ENCODE data around the gene ARHGAP31. TPM values are rescaled to one million over a fixed set of nuclear protein-coding genes. Genes with fewer than 3 reads are reported as not detected.

The ARHGAP31 gene
- total RNA-seq, 6 experiments from 2014 or later: 1.6 to 8.7 (median 4.9) TPM

GRCh38 chr3:119322021-119322834, 28.0 kb downstream of the ARHGAP31 start:
- no peak for DNase-seq
- WGBS (ENCODE audit: insufficient coverage, low coverage, low lambda C conversion rate, missing lambda C conversion rate): 34% methylated on average over 6 of the region's 26 CpGs
- no peaks in the 10 kb centered on the region for H3K9me3 ChIP-seq
- H3K4me1 ChIP-seq: no peaks in the 10 kb centered on the region
- intact Hi-C loops (cut with DNase I): no loop called here
- no peak for TF ChIP-seq POLR2A (IDR thresholded peaks at IDR 0.05)
- TF ChIP-seq, protein P1, sequence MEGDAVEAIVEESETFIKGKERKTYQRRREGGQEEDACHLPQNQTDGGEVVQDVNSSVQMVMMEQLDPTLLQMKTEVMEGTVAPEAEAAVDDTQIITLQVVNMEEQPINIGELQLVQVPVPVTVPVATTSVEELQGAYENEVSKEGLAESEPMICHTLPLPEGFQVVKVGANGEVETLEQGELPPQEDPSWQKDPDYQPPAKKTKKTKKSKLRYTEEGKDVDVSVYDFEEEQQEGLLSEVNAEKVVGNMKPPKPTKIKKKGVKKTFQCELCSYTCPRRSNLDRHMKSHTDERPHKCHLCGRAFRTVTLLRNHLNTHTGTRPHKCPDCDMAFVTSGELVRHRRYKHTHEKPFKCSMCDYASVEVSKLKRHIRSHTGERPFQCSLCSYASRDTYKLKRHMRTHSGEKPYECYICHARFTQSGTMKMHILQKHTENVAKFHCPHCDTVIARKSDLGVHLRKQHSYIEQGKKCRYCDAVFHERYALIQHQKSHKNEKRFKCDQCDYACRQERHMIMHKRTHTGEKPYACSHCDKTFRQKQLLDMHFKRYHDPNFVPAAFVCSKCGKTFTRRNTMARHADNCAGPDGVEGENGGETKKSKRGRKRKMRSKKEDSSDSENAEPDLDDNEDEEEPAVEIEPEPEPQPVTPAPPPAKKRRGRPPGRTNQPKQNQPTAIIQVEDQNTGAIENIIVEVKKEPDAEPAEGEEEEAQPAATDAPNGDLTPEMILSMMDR (IDR thresholded peaks at IDR 0.05): no peak
- H3K36me3 ChIP-seq: no peaks in the 10 kb centered on the region
- peak overlapping the region; percentile 59 to 95 (median 65) for H3K27ac ChIP-seq
- peak overlapping the region; percentile 50 to 58 (median 52) for H3K4me3 ChIP-seq
- ATAC-seq: peak; percentile 46 to 64 (median 50)
- H3K27me3 ChIP-seq: no peaks in the 10 kb centered on the region

DNA sequence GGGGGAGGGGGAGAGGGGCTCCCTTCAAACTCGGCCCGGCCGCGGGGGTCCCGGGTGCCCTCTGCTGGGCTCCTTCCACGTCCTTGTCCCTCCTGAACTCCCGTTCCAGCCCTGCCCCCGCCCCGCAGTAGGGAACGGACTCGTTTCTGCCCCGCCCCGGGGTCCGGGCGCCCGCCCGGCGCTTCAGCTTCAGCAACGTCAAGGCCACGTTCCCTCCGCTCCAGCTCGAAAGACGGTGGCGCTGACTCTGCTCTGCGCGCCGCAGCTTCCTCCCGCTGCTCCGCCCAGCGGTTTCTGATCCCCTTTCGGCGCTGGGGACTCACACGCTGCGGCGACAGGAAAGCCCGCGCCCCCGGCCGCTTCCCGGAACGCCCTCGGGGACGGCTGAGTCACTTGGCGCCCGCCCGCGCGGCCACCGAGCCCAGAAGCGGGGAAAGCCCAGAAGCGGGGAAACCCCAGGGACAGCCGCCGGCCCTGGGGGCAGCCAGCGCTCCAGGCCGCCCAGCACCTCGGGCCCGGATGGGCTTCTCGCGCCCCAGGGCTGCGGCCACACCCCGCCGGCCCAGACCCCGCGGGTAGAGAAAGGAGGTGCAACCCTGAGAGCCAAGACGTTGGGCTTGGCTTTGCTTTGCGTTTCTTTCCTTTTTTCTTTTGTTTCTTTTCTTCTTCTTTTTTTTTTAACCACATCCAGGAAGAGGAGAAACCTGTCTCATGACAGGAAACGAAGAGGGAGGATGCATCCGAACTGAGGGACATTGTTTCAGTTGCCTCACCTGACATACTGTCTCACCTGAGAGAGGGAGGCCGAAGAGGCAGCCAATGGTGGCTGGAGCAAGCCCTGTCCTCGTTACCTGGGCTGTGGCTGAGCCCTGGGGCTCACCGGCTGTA, 28.9 kb downstream of the ARHGAP31 start:
- WGBS (ENCODE audit: insufficient coverage, low coverage, low lambda C conversion rate, missing lambda C conversion rate): 13% methylated on average over 16 of the region's 71 CpGs
- intact Hi-C loops (cut with DNase I): no loop called here
- peak; percentile 92 to 95 (median 93) for ATAC-seq
- no peaks in the 10 kb centered on the region for H3K36me3 ChIP-seq
- no peaks in the 10 kb centered on the region for H3K4me1 ChIP-seq
- peak; percentile 53 for TF ChIP-seq POLR2A (IDR thresholded peaks at IDR 0.05)
- TF ChIP-seq, protein P1 (IDR thresholded peaks at IDR 0.05): peak in 1 of 4 donors; percentile 4
- H3K27ac ChIP-seq: peak overlapping the region; percentile 59 to 95 (median 65)
- no peaks in the 10 kb centered on the region for H3K9me3 ChIP-seq
- DNase-seq: peak; percentile 78 to 94 (median 89)
- H3K4me3 ChIP-seq: peak overlapping the region; percentile 50 to 58 (median 52)
- H3K27me3 ChIP-seq: no peaks in the 10 kb centered on the region

DNA sequence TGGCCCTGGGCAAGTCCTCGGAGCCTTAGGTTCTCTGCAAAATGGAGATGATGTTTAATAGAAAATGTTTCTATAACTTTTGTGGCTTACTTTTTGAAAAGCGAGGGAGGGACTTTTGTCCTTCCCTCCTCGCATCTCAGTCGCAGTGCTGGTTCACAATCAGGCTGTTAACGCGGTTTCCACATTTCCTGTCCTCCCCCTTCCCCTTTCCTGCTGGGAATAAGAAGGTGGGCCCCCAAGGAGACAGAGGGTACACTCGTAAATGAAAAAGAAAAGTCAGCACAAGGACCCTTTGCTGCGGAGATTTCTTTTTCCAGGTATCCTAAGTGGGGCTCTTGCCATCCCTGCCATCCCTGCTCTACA, 29.5 kb downstream of the ARHGAP31 start:
- Histone ChIP-seq H3K27ac (peak overlapping the region in 2 of 3 donors; percentile 65 to 95), H3K9me3 (no peaks in the 10 kb centered on the region), H3K36me3 (no peaks in the 10 kb centered on the region), H3K27me3 (no peaks in the 10 kb centered on the region), H3K4me3 (peak overlapping the region; percentile 50 to 58 (median 52)), H3K4me1 (no peaks in the 10 kb centered on the region)
- DNase-seq: no peak
- intact Hi-C loops (cut with DNase I): no loop called here
- no peak for ATAC-seq
- WGBS (ENCODE audit: insufficient coverage, low coverage, low lambda C conversion rate, missing lambda C conversion rate): 50% methylated on average over 8 of the region's 8 CpGs
- TF ChIP-seq, protein P1 (IDR thresholded peaks at IDR 0.05): no peak
- no peak for TF ChIP-seq POLR2A (IDR thresholded peaks at IDR 0.05)

- intact Hi-C loops (cut with DNase I): no loop called here
- no peak overlapping the region for H3K27ac ChIP-seq
- DNase-seq (no peak), ATAC-seq (no peak)
- no peaks in the 10 kb centered on the region for H3K4me1 ChIP-seq
- no peaks in the 10 kb centered on the region for H3K36me3 ChIP-seq
- H3K4me3 ChIP-seq: no peak overlapping the region
- 70% methylated on average over 2 of the region's 2 CpGs for WGBS (ENCODE audit: insufficient coverage, low coverage, low lambda C conversion rate, missing lambda C conversion rate)
- no peaks in the 10 kb centered on the region for H3K27me3 ChIP-seq
- H3K9me3 ChIP-seq: no peaks in the 10 kb centered on the region
- no peak for TF ChIP-seq POLR2A (IDR thresholded peaks at IDR 0.05)
- TF ChIP-seq, protein P1 (IDR thresholded peaks at IDR 0.05): no peak
Observed at GRCh38 chr3:119324899-119325298, 30.7 kb downstream of the ARHGAP31 start.

Measured in right lobe of liver (tissue), 6 donors.